SK-N-SH (cell line): Measurements from ENCODE around the gene TM2D3.

ENCODE experiments used
- TCF12 ChIP-seq: IDR thresholded peaks from 2 replicates; pipeline ENCODE4 v1.4.0; 2012
- TF ChIP-seq, protein P1 (sequence below): fragments of 200-600 bp; sonication (generic); IDR thresholded peaks from 2 replicates; pipeline ENCODE4 v1.6.1; 2017; ENCODE audit warnings: antibody characterized with exemption, mild to moderate bottlenecking, moderate library complexity

DNA sequence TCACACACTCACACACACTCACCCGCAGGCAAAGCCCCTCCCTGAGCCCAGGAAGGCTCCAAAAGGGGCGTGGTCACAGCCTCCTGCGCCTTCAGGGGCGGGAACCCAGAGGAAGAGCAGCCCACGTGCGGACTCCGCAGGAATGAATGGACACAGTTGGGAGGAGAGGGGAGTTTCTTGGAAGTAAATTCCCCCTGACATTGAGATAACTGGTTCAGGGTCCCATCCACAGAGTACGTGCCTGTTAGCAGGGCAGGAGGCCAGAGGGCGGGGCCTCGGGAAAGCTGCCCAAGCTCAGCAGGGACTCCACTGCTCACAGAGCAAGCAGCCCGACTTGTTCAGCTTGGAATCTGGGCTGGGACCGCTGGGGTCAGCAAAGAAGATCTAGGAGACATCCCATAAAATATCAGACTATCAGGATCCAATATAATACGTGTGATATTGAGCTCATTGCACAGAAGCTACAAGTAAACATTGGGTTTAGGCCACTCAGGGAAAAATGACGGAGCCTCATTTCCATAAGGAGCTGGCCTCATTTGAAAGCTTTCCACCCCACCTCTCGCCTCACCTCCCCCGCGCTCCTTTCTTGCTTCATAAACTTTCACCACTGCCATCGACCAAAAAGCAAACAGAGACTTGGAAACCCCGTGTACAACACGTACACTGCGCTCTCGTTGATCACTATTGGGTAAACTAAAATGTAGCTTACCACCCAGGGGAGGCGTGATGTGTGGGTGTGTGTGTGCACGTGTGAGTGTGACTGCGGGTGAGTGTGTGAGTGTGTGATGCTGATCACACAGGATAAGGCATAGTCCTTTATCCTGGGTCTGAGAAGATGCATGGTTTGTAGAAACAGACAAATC, 36.0 kb downstream of the TM2D3 start:
- TF ChIP-seq, protein P1, sequence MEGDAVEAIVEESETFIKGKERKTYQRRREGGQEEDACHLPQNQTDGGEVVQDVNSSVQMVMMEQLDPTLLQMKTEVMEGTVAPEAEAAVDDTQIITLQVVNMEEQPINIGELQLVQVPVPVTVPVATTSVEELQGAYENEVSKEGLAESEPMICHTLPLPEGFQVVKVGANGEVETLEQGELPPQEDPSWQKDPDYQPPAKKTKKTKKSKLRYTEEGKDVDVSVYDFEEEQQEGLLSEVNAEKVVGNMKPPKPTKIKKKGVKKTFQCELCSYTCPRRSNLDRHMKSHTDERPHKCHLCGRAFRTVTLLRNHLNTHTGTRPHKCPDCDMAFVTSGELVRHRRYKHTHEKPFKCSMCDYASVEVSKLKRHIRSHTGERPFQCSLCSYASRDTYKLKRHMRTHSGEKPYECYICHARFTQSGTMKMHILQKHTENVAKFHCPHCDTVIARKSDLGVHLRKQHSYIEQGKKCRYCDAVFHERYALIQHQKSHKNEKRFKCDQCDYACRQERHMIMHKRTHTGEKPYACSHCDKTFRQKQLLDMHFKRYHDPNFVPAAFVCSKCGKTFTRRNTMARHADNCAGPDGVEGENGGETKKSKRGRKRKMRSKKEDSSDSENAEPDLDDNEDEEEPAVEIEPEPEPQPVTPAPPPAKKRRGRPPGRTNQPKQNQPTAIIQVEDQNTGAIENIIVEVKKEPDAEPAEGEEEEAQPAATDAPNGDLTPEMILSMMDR: no peak
- TF ChIP-seq TCF12: no peak
